Sigmoid colon (tissue), 7 donors: Measurements from ENCODE around the gene DOCK1. TPM values are rescaled to one million over a fixed set of nuclear protein-coding genes. Genes with fewer than 3 reads are reported as not detected.

Experiments
- DNase-seq: peaks from one replicate; pipeline ENCODE4 v3.0.0-alpha.2; 2019
- H3K27ac ChIP-seq, 4 donors: fragments of 200-600 bp; sonication (generic); one replicate each; pipeline ENCODE4 v1.5.1; 2016 to 2019; ENCODE audit warnings: mild to moderate bottlenecking in 1 of 4
- H3K27me3 ChIP-seq, 3 donors: fragments of 200-600 bp; sonication (generic); one replicate each; pipeline ENCODE4 v1.5.1; 2019; ENCODE audit warnings: mild to moderate bottlenecking in 1 of 3
- H3K36me3 ChIP-seq, 4 donors: fragments of 200-600 bp; sonication (generic); one replicate each; pipeline ENCODE4 v1.5.1; 2016 to 2019
- H3K4me1 ChIP-seq, 4 donors: fragments of 200-600 bp; sonication (generic); one replicate each; pipeline ENCODE4 v1.5.1; 2017 to 2019
- H3K4me3 ChIP-seq, 4 donors: fragments of 200-600 bp; sonication (generic); one replicate each; pipeline ENCODE4 v1.5.1; 2017 to 2019; ENCODE audit warnings: mild to moderate bottlenecking in 2 of 4, moderate library complexity in 1 of 4
- H3K9me3 ChIP-seq, 4 donors: fragments of 200-600 bp in 3 of 4; sonication (generic) in 3 of 4; one replicate each; pipeline versions ENCODE4 v1.5.1 to v1.6.1; 2013 to 2019
- CTCF ChIP-seq, 4 experiments: fragments of 450-650 bp in 3 of 4; fragments of 200-600 bp in 1 of 4; IDR thresholded peaks; one replicate each; pipeline ENCODE4 v1.5.1; 2016 to 2019; ENCODE audit warnings: antibody characterized with exemption in 4 of 4, mild to moderate bottlenecking in 3 of 4, moderate library complexity in 2 of 4
- EP300 ChIP-seq, 4 donors: sonication (generic); formaldehyde crosslinking; IDR thresholded peaks; one replicate each; pipeline ENCODE4 v1.6.1; 2017; ENCODE audit warnings: antibody characterized with exemption in 4 of 4
- POLR2A ChIP-seq, 2 donors: fragments of 450-650 bp; IDR thresholded peaks; one replicate each; pipeline ENCODE4 v1.6.1; 2016; ENCODE audit warnings: antibody characterized with exemption in 2 of 2, mild to moderate bottlenecking in 2 of 2, moderate library complexity in 2 of 2
- POLR2AphosphoS5 ChIP-seq, 4 donors: sonication (generic); formaldehyde crosslinking; IDR thresholded peaks; one replicate each; pipeline ENCODE4 v1.6.1; 2017; ENCODE audit warnings: antibody characterized with exemption in 4 of 4
- WGBS, 2 donors: extraction: QIAGEN DNeasy Blood & Tissue Kit; methylation state at CpG; one replicate each; pipeline ENCODE4 v1.1.7; 2013; 5-methylcytosine and 5-hydroxymethylcytosine counted together
- intact Hi-C: fragments of 100-400 bp; cut with DNase I; formaldehyde crosslinking; loops from one replicate; pipeline ENCODE4 v1.15.1; 2023
- polyA plus RNA-seq, 3 donors: library from polyadenylated mRNA; stranded (reverse); fragments of 200-250 nt; gene quantifications; one replicate each; pipeline ENCODE4 v1.2.3, GENCODE V29; 2013
- total RNA-seq, 4 donors: library from RNA; depleted of rRNA; stranded (reverse); fragments of >200 nt; gene quantifications; one replicate each; pipeline ENCODE4 v1.1.0, GENCODE V29; 2016
- donor health status: healthy with polysubstance abuse.
- donor health status: Bipolar disorder and iron deficiency.
- donor health status: healthy.

The DOCK1 gene
- total and polyA plus RNA-seq, 7 donors, result 15.0 to 53.7 (median 40.2) TPM

DNA sequence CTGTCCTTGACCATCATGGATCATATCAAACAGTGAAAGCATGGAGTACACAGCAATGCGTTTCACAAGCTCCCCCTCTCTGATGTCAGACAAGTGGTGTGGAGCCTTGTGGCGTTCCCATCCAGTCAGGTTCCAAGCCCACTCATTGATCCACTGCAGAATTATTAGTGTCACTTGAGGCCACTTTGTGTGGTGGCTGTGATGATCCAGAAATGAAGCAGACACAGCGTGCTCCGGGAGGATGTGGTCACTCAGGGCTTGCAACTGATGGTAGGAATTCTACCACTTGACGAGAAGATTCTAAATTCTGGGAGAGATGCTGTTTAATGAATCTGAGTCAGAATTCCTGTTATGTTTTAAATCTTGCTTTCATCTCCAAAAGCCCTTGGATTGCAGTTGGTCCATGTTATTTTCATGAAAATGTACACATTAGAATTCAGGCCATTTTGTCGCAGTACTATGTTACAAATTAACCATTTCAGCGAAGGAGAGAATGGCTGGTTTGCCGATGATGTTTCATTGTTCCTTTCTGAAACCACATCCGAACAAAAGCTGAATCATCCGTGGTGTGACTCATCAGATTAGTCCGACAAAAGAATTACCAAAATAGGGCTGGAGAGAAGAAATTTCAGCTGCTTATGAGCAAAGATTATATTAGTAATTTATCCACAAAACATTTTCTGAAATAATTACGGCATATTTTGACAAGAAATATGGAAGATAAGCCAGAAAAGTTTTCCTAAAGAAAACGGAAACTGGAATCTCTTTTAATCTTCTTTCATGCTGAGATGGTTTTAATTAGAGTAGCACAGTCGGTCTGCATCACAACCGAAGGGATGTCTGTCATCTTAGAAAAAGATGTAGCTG, 243.1 kb downstream of the DOCK1 start:
- no peak for DNase-seq
- Histone ChIP-seq H3K9me3 (no peaks in the 10 kb centered on the region), H3K4me3 (no peak overlapping the region), H3K4me1 (peaks cover 0 to 5% (median 0%) of the 10 kb centered on the region in 4 donors), H3K27me3 (no peaks in the 10 kb centered on the region), H3K27ac (peak overlapping the region in 1 of 4 donors; percentile 33), H3K36me3 (peaks cover 0 to 3% (median 0%) of the 10 kb centered on the region in 4 donors)
- no peak for TF ChIP-seq POLR2AphosphoS5 (IDR thresholded peaks at IDR 0.05)
- no peak for TF ChIP-seq CTCF (IDR thresholded peaks at IDR 0.05)
- TF ChIP-seq EP300 (IDR thresholded peaks at IDR 0.05), result no peak
- TF ChIP-seq POLR2A (IDR thresholded peaks at IDR 0.05), result no peak
- 81 to 87% methylated on average over 15 of the region's 15 CpGs for WGBS, 2 donors
- intact Hi-C loops, result no loop called here

- 75 to 79% methylated on average over 2 of the region's 2 CpGs for WGBS, 2 donors
These were observed 243.6 kb downstream of the DOCK1 start for GRCh38 chr10:127148933-127149220.

DNA sequence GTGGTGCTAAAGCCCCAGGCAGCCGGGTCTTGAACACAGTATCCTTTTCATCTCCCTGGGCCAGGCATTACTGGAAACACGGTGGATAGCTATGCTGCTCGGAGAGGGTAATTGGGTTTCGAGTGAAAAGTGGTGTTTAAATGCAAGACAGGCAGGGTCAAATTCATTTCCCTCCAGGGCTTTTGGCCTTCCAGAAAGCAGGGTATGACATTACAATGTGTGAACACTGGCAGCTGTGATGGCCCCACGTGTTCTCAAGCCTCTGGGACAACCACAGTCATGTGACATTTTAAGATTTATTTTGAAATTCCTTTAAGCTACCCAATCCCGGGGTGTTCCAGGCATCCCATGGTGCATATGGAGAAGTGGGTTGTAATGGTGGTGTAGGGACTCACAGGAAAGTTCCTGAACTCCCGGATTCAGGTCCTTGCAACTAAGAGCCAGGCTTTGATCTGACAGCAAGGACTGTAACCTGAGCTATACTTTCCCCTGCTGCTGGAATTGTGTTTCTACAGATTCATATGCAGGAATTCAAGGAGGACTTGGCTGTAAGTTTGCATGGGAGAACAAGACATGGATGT, 244.4 kb downstream of the DOCK1 start:
- no peaks in the 10 kb centered on the region for H3K36me3 ChIP-seq
- intact Hi-C loops, result no loop called here
- 90% methylated on average over 7 of the region's 7 CpGs for WGBS, 2 donors

More at GRCh38 chr10:127148933-127149220, 243.6 kb downstream of the DOCK1 start:
- no peak overlapping the region for H3K4me3 ChIP-seq
- H3K36me3 ChIP-seq, result no peaks in the 10 kb centered on the region
- H3K9me3 ChIP-seq, result no peaks in the 10 kb centered on the region
- H3K27ac ChIP-seq, result peak overlapping the region in 1 of 4 donors; percentile 33
- intact Hi-C loops, result no loop called here
- H3K27me3 ChIP-seq, result no peaks in the 10 kb centered on the region
- H3K4me1 ChIP-seq, result peaks cover 0 to 5% (median 0%) of the 10 kb centered on the region in 4 donors
- no peak for DNase-seq
- TF ChIP-seq CTCF (IDR thresholded peaks at IDR 0.05) (no peak), POLR2AphosphoS5 (IDR thresholded peaks at IDR 0.05) (no peak), EP300 (IDR thresholded peaks at IDR 0.05) (no peak), POLR2A (IDR thresholded peaks at IDR 0.05) (no peak)

DNA sequence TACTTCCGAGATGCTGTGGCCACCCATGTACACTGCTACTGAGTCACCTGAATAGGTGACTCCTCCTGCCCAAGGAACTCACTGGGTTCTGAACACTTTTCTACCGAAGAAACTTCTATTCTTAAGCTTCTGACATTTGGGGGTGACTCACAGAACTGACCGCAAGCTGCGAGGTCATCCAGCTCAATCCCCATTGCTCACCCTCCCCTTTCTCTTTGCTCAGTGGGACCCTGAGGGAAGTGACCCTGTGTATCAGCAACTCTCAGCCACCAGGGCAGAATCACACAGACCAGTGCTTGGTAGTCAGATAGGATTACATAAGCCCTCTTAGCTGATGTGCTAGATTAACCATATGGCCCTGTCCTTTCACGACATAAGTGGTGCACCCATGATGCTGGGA, 244.9 kb downstream of the DOCK1 start:
- WGBS, 2 donors, result 95 to 97% methylated on average over 5 of the region's 5 CpGs
- peaks cover 0 to 5% (median 0%) of the 10 kb centered on the region in 4 donors for H3K4me1 ChIP-seq
- H3K36me3 ChIP-seq, result no peaks in the 10 kb centered on the region
- TF ChIP-seq POLR2A (IDR thresholded peaks at IDR 0.05) (no peak), POLR2AphosphoS5 (IDR thresholded peaks at IDR 0.05) (no peak), CTCF (IDR thresholded peaks at IDR 0.05) (no peak), EP300 (IDR thresholded peaks at IDR 0.05) (no peak)
- H3K9me3 ChIP-seq, result no peaks in the 10 kb centered on the region
- intact Hi-C loops, result no loop called here
- no peaks in the 10 kb centered on the region for H3K27me3 ChIP-seq
- no peak for DNase-seq
- H3K4me3 ChIP-seq, result no peak overlapping the region
- no peak overlapping the region for H3K27ac ChIP-seq

More for the DNA sequence above, 244.4 kb downstream of the DOCK1 start:
- Histone ChIP-seq H3K9me3 (no peaks in the 10 kb centered on the region), H3K4me1 (peaks cover 0 to 5% (median 0%) of the 10 kb centered on the region in 4 donors), H3K4me3 (no peak overlapping the region), H3K27me3 (no peaks in the 10 kb centered on the region), H3K27ac (peak overlapping the region in 1 of 4 donors; percentile 33)
- DNase-seq, result no peak
- no peak for TF ChIP-seq EP300 (IDR thresholded peaks at IDR 0.05)
- no peak for TF ChIP-seq CTCF (IDR thresholded peaks at IDR 0.05)
- no peak for TF ChIP-seq POLR2A (IDR thresholded peaks at IDR 0.05)
- no peak for TF ChIP-seq POLR2AphosphoS5 (IDR thresholded peaks at IDR 0.05)
